B cell (primary cell): ENCODE results near the gene KCNAB3.

Experiments used
- CTCF ChIP-seq: fragments of 200-600 bp; IDR thresholded peaks from one replicate; pipeline ENCODE4 v1.8.0; 2022; ENCODE audit warnings: antibody characterized with exemption, mild to moderate bottlenecking
- EZH2 ChIP-seq: IDR thresholded peaks from 2 replicates; pipeline ENCODE4 v1.6.1; 2012; ENCODE audit warnings: borderline replicate concordance, low read depth, mild to moderate bottlenecking, moderate library complexity, low read length; ENCODE audit not compliant: insufficient read depth, poor library complexity, severe bottlenecking

- TF ChIP-seq CTCF: no peak
- no peak for TF ChIP-seq EZH2
Observed at GRCh38 chr17:7881276-7882054, 48.2 kb downstream of the KCNAB3 start.
